Brain microvascular endothelial cell (primary cell): ENCODE data around the gene SASH1.
A peak's percentile ranks its signal among the peaks of the same experiment; 100 is the strongest.

Source experiments
- DNase-seq: peaks from one replicate; pipeline ENCODE4 v3.0.0-alpha.2; 2020
- H3K27ac ChIP-seq: fragments of 250-450 bp; sonication (Bioruptor Pico); 2 replicates; pipeline ENCODE4 v1.5.1; 2020; ENCODE audit warnings: mild to moderate bottlenecking, moderate library complexity
- H3K27me3 ChIP-seq: fragments of 250-450 bp; sonication (Bioruptor Pico); replicated peaks from 2 replicates; pipeline ENCODE4 v1.5.1; 2020; ENCODE audit warnings: mild to moderate bottlenecking
- H3K36me3 ChIP-seq: fragments of 250-450 bp; sonication (Bioruptor Pico); replicated peaks from 2 replicates; pipeline ENCODE4 v1.5.1; 2020; ENCODE audit warnings: mild to moderate bottlenecking
- H3K4me3 ChIP-seq: 2 replicates; pipeline ENCODE4 v1.5.1; 2011; ENCODE audit warnings: low read depth, mild to moderate bottlenecking, control low read depth, low read length, moderate library complexity
- in situ Hi-C: cut with HindIII; loops from 2 replicates; pipeline ENCODE4 v1.10.0; 2017; ENCODE audit warnings: low sequenced_read_pairs, low pct_ligation_motif_present
- TF ChIP-seq, protein P1 (sequence below): IDR thresholded peaks from 2 replicates; pipeline ENCODE4 v1.5.1; 2011; ENCODE audit warnings: low read depth, mild to moderate bottlenecking, moderate library complexity, low read length, control low read depth, inconsistent platforms; ENCODE audit errors: missing control alignments

Gene SASH1

GRCh38 chr6:148332088-148332487, 10.6 kb upstream of the SASH1 start:
- in situ Hi-C loops, result no loop called here
- Histone ChIP-seq H3K27me3 (no peaks in the 10 kb centered on the region), H3K36me3 (no peaks in the 10 kb centered on the region), H3K27ac (no peak overlapping the region), H3K4me3 (no peak overlapping the region)
- TF ChIP-seq, protein P1, sequence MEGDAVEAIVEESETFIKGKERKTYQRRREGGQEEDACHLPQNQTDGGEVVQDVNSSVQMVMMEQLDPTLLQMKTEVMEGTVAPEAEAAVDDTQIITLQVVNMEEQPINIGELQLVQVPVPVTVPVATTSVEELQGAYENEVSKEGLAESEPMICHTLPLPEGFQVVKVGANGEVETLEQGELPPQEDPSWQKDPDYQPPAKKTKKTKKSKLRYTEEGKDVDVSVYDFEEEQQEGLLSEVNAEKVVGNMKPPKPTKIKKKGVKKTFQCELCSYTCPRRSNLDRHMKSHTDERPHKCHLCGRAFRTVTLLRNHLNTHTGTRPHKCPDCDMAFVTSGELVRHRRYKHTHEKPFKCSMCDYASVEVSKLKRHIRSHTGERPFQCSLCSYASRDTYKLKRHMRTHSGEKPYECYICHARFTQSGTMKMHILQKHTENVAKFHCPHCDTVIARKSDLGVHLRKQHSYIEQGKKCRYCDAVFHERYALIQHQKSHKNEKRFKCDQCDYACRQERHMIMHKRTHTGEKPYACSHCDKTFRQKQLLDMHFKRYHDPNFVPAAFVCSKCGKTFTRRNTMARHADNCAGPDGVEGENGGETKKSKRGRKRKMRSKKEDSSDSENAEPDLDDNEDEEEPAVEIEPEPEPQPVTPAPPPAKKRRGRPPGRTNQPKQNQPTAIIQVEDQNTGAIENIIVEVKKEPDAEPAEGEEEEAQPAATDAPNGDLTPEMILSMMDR, result no peak
- DNase-seq, result no peak

DNA sequence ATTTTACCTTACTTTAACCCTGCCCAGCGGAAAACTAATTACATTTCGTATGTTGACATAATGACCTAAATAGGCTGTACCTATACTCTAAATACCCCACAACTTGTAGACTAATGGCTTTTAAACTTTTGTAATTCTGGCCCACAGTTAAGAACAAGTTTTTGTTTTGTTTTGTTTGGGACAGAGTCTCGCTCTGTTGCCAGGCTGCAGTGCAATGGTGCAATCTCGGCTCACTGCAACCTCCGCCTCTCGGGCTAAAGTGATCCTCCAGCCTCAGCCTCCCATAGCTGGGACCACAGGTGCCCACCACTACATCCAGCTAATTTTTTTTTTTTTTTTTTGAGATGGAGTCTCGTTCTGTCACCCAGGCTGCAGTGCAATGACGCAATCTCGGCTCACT, 5.7 kb upstream of the SASH1 start:
- DNase-seq, result no peak
- no peaks in the 10 kb centered on the region for H3K27me3 ChIP-seq
- H3K36me3 ChIP-seq, result peaks cover 3% of the 10 kb centered on the region
- TF ChIP-seq, protein P1, result no peak
- no peak overlapping the region for H3K4me3 ChIP-seq
- in situ Hi-C loops, result no loop called here
- H3K27ac ChIP-seq, result no peak overlapping the region

- Histone ChIP-seq H3K27ac (no peak overlapping the region), H3K27me3 (no peaks in the 10 kb centered on the region), H3K4me3 (no peak overlapping the region), H3K36me3 (peaks cover 3% of the 10 kb centered on the region)
- no peak for DNase-seq
- TF ChIP-seq, protein P1, result no peak
- in situ Hi-C loops, result no loop called here
These were observed 2.9 kb upstream of the SASH1 start for GRCh38 chr6:148339766-148340165.

- in situ Hi-C loops, result no loop called here
- Histone ChIP-seq H3K4me3 (no peak overlapping the region), H3K36me3 (peaks cover 3% of the 10 kb centered on the region), H3K27me3 (no peaks in the 10 kb centered on the region), H3K27ac (no peak overlapping the region)
- DNase-seq, result no peak
- TF ChIP-seq, protein P1, result no peak
These were observed 1.9 kb upstream of the SASH1 start for GRCh38 chr6:148340586-148341297.

DNA sequence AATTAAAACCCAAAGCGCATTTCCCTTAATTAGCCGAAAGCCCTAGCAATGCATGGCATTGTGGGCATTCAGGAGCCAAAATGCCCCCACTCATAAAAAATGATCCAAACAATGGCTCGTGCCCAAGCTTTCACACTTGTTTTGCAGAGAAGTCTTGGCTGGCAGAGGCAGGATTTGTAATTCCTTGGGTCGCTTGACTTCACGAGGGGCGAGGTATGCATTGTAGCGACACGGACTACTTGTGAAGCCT, 613 bp upstream of the SASH1 start:
- H3K27ac ChIP-seq, result peak overlapping the region; percentile 78
- peaks cover 3% of the 10 kb centered on the region for H3K36me3 ChIP-seq
- peak overlapping the region; percentile 80 for H3K4me3 ChIP-seq
- no peaks in the 10 kb centered on the region for H3K27me3 ChIP-seq
- DNase-seq, result no peak
- in situ Hi-C loops, result no loop called here
- TF ChIP-seq, protein P1, result no peak
